ENCODE data around the gene FOXJ1. TPM values are rescaled to one million over a fixed set of nuclear protein-coding genes. Genes with fewer than 3 reads are reported as not detected.

FOXJ1 gene
- total RNA-seq, 3 donors from 2014 or later = 0.15 TPM; not detected in 2

GRCh38 chr17:76115138-76115754 is 25.8 kb downstream of the FOXJ1 start:
- Histone ChIP-seq H3K4me3 (no peak overlapping the region), H3K9me3 (no peaks in the 10 kb centered on the region), H3K27me3 (no peaks in the 10 kb centered on the region), H3K4me1 (no peaks in the 10 kb centered on the region), H3K27ac (no peak overlapping the region), H3K36me3 (no peaks in the 10 kb centered on the region)
- TF ChIP-seq POLR2AphosphoS5 (IDR thresholded peaks at IDR 0.05) (no peak), CTCF (IDR thresholded peaks at IDR 0.05) (no peak), POLR2A (IDR thresholded peaks at IDR 0.05) (no peak)
- intact Hi-C loops (cut with DNase I; ENCODE audit: low total_unique reads) = no loop called here
- no peak for DNase-seq (ENCODE audit: low spot score in 2 of 2)

- Histone ChIP-seq H3K4me1 (no peaks in the 10 kb centered on the region), H3K9me3 (no peaks in the 10 kb centered on the region), H3K4me3 (no peak overlapping the region), H3K27ac (no peak overlapping the region), H3K36me3 (no peaks in the 10 kb centered on the region), H3K27me3 (no peaks in the 10 kb centered on the region)
- TF ChIP-seq CTCF (IDR thresholded peaks at IDR 0.05) (no peak), POLR2A (IDR thresholded peaks at IDR 0.05) (no peak), POLR2AphosphoS5 (IDR thresholded peaks at IDR 0.05) (no peak)
- intact Hi-C loops (cut with DNase I; ENCODE audit: low total_unique reads) = no loop called here
- no peak for DNase-seq (ENCODE audit: low spot score in 2 of 2)
Measured at GRCh38 chr17:76111956-76112355, 29.1 kb downstream of the FOXJ1 start.

- no peaks in the 10 kb centered on the region for H3K9me3 ChIP-seq
- intact Hi-C loops (cut with DNase I; ENCODE audit: low total_unique reads) = no loop called here
- no peak overlapping the region for H3K4me3 ChIP-seq
- H3K27me3 ChIP-seq = no peaks in the 10 kb centered on the region
- peaks cover 0 to 11% of the 10 kb centered on the region in 2 donors for H3K4me1 ChIP-seq
- no peaks in the 10 kb centered on the region for H3K36me3 ChIP-seq
- no peak for TF ChIP-seq CTCF (IDR thresholded peaks at IDR 0.05)
- TF ChIP-seq POLR2AphosphoS5 (IDR thresholded peaks at IDR 0.05) = no peak
- TF ChIP-seq POLR2A (IDR thresholded peaks at IDR 0.05) = no peak
- no peak overlapping the region for H3K27ac ChIP-seq
- no peak for DNase-seq (ENCODE audit: low spot score in 2 of 2)
Measured at GRCh38 chr17:76107509-76107908, 33.5 kb downstream of the FOXJ1 start.

DNA sequence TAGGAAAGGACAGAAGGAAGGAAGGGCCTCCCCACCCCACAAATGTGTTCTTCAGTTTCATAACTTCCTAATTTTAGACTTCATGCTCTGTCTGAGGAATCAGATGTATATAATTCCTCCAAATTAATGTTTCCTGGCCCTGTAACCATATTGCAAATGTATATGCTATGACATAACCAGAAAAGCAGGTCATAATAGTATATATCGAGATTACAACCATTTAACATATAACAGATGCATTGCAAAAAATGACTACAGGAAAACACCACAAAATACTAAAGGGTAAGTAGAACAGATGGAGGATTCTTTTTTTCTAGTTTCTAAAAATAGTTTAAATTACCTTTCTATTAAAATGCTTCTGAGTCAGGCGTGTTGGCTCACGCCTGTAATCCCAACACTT is 34.3 kb downstream of the FOXJ1 start:
- no peaks in the 10 kb centered on the region for H3K9me3 ChIP-seq
- no peak overlapping the region for H3K27ac ChIP-seq
- H3K27me3 ChIP-seq = no peaks in the 10 kb centered on the region
- TF ChIP-seq CTCF (IDR thresholded peaks at IDR 0.05) (no peak), POLR2A (IDR thresholded peaks at IDR 0.05) (no peak), POLR2AphosphoS5 (IDR thresholded peaks at IDR 0.05) (no peak)
- no peak for DNase-seq (ENCODE audit: low spot score in 2 of 2)
- H3K4me3 ChIP-seq = no peak overlapping the region
- no peaks in the 10 kb centered on the region for H3K36me3 ChIP-seq
- peaks cover 0 to 14% of the 10 kb centered on the region in 2 donors for H3K4me1 ChIP-seq
- intact Hi-C loops (cut with DNase I; ENCODE audit: low total_unique reads) = no loop called here

DNA sequence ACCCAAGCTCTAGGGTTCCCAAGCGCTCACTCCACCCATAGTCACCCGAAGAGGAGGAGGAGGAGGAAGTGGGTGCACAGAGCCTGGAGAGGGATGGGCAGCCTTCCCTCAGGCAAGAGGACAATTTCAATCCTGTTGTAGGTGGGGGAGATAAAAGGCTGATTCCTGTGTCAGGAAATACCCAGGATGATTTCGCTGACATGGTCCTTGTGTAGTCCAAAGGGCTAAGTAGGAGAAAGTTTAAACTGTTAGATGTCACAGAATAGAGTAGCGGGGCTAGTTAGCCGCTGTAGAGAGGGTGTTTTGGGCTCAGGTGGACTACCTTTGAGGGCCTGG is 36.2 kb downstream of the FOXJ1 start:
- Histone ChIP-seq H3K36me3 (no peaks in the 10 kb centered on the region), H3K4me3 (no peak overlapping the region), H3K27ac (no peak overlapping the region), H3K27me3 (no peaks in the 10 kb centered on the region), H3K4me1 (peaks cover 0 to 14% of the 10 kb centered on the region in 2 donors), H3K9me3 (no peaks in the 10 kb centered on the region)
- DNase-seq (ENCODE audit: low spot score in 2 of 2) = no peak
- intact Hi-C loops (cut with DNase I; ENCODE audit: low total_unique reads) = no loop called here
- TF ChIP-seq POLR2AphosphoS5 (IDR thresholded peaks at IDR 0.05) = no peak
- TF ChIP-seq CTCF (IDR thresholded peaks at IDR 0.05) = no peak
- TF ChIP-seq POLR2A (IDR thresholded peaks at IDR 0.05) = no peak
